Measurements from ENCODE around the gene PCGF1.

- TF ChIP-seq, protein P1, sequence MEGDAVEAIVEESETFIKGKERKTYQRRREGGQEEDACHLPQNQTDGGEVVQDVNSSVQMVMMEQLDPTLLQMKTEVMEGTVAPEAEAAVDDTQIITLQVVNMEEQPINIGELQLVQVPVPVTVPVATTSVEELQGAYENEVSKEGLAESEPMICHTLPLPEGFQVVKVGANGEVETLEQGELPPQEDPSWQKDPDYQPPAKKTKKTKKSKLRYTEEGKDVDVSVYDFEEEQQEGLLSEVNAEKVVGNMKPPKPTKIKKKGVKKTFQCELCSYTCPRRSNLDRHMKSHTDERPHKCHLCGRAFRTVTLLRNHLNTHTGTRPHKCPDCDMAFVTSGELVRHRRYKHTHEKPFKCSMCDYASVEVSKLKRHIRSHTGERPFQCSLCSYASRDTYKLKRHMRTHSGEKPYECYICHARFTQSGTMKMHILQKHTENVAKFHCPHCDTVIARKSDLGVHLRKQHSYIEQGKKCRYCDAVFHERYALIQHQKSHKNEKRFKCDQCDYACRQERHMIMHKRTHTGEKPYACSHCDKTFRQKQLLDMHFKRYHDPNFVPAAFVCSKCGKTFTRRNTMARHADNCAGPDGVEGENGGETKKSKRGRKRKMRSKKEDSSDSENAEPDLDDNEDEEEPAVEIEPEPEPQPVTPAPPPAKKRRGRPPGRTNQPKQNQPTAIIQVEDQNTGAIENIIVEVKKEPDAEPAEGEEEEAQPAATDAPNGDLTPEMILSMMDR (conservative IDR thresholded peaks at IDR 0.05) = no peak
- no peak for TF ChIP-seq ZFX (IDR thresholded peaks at IDR 0.05)
Measured at GRCh38 chr2:74504591-74504990, 2.9 kb downstream of the PCGF1 start.

All from C4-2B (cell line).